ENCODE data around the gene ILDR2.
"Not testable (repeated sequence)": the region's sequence is repeated elsewhere in the genome, so short reads cannot be mapped to it uniquely, and the experiment has no call there.

ILDR2 gene

DNA sequence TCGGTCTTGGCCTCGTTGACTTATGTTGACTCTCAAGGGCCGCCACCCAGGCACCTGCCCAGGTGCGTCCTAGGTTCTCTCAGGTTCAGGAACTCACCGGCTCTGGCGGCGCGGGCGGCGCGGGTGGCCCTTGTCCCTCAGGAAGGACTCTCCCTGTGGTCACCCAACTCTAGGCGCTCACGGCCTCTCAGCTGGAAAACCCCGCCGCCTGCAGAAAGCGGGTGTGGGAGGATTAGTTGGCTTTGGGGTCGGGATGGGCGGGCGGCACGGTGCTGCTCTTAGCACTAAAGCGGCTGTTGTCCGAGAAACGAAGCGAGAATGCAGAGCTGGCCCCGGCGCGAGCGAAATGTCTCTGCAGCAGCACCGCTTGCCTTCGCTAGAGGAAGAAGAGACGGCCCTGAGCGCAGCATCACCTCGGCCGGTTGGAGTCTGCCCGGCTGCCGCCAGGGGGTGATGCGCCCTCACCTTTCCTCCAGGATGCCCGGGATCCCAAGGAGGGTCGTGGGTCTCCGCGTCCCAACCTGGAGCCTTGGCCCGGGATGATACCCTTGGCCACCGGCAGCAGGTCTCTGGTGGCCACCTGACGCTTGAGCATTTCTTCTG is 91.2 kb downstream of the ILDR2 start:
- peak; percentile 41 for DNase-seq

DNA sequence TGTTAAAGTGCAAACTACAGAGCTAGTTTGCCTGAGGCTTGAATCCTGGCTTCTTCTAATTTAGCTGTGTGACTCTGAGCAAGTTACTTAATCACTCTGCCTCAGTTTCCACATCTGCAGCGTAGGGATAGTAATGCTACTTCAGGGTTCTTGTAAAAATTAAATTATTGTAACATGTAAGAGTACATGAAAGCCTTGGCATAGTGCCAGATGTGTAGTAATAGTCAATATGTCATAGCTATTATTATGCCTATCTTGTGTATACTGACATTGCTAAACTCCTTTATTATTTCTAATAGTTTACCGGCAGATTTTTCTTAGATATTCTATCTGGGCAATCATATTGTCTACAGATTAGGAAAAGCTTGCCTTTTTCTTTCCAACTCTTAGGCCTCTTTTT is 92.4 kb downstream of the ILDR2 start:
- DNase-seq = no peak

- DNase-seq = not testable (repeated sequence)
These were observed 97.0 kb downstream of the ILDR2 start for GRCh38 chr1:166878173-166878917.

- DNase-seq = no peak
These were observed 98.9 kb downstream of the ILDR2 start for GRCh38 chr1:166876540-166876838.

DNA sequence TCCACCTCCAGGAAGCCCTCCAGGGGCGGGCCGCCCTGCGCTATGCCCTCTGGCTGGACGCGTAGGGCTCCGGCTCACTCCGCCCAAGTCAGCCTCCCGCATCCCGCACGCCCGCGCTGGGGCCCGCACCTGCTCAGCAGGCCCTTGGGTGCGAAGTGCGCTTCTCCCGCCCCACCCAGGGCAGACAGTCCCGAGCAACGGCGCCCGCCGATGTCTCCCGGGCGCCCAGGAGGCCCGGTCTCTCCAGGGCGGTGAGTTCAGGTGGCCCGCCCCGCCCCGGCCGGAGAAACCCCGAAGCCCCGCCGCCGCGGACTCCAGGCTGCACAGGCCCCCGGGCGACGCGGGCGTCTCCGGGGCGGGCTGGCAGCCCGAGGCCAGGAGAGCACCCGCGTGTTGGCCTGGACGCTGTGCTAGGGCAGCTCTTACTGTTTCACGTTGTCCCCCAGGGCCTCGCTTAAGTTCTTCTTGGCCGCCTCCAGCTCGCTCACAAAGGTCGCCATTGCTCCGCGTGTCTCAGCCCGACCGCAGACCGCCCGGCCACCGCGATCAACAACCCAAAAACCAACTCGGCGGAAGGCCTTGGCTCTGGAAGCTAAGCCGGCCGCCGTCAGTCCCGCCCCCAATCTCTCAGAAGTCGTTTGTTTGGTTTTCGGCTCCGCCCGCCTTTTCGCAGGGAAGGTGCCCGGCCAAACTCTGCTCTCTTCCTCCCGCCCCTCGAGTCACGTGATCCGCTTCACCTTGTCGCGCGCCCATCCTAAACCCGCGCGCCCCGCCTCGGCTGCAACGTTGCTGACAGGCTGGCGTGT is 99.4 kb downstream of the ILDR2 start, which contains the start of gene TADA1:
Gene TADA1 (minus strand): TSS at position 531 of the 806 bp plus-strand sequence. CDS start 31 bp downstream, at position 500.
- DNase-seq = peak; percentile 99

DNA sequence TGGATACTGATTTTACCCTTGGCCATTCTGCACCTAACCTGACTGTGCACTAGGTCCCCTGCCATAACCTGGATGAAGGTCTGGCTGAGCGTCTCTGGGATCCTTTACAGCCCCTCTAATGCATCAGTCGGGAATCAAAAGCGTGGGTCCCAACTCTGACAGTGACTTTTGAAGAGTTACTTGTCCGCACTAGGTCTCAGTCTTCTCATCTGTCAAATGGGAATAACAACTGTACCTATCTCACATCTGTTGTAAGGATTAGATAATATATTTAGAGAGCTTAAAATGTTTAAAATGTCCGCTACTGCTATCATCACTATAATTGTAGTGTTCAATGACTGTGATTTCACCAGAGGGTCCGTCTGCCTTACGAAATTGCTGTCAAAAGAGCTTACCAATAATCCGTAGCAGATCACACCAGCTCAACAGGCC is 100.0 kb downstream of the ILDR2 start:
- no peak for DNase-seq

- no peak for DNase-seq
These were observed 100.9 kb downstream of the ILDR2 start for GRCh38 chr1:166874464-166874863.

- no peak for DNase-seq
These were observed 104.8 kb downstream of the ILDR2 start for GRCh38 chr1:166870584-166870983.

- DNase-seq = no peak
These were observed 105.8 kb downstream of the ILDR2 start for GRCh38 chr1:166869318-166870099.

- DNase-seq = no peak
These were observed 106.7 kb downstream of the ILDR2 start for GRCh38 chr1:166868639-166869038.

GRCh38 chr1:166865926-166866325 is 109.4 kb downstream of the ILDR2 start:
- DNase-seq = no peak

DNA sequence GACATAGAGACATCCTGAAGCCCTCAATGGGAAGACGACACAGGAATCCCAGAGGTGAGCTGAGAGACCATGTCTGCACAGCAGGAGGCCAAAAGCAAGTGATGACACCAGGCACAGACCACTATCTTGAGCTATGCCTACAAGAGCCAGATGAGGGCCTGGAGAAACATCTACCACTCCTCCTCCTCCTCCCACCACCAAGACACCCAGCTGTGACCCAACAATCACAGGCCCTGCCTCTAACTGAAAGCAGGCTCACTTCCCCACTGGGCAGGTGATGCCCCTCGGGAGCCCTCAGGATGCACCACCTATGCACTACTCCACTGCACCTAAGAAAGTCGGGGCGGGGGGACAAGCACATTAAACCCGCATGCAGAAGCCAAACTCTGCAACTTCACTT is 115.7 kb downstream of the ILDR2 start:
- no peak for DNase-seq

DNA sequence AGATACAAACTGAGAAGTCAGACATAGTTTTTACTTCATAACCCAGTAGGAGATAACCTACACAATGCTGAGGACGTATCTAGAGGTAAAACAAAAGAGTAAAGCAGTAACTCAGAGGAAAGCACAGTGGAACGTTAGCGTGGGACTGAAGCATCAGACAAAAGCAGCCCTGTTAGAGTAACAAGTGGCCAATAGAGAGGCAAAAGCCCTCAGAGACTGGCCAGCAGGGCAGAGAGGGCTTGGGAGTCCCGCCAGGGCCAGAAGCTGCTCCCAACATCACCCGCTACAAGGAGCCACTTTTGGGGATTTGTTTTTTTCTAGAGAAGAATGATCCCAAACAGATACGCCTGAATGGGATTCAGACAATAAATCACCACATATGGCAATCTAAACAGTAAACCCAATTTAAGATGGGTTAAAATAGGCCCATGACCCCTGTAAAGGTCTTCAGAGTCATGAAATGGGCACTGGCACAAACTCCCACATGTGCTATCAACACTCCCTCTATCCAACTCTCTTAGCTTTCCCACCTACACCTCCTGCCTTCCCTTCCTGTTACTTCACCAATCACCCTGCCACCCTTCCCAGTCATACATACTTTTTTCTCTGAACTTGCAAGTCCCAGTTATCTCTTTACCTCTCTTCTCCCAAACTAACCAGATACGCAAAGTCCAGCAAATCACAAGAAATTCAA is 116.5 kb downstream of the ILDR2 start:
- no peak for DNase-seq
